Head of caudate nucleus (tissue), 42 donors: ENCODE measurements around the gene SAMHD1.
A peak's percentile ranks its signal among the peaks of the same experiment; 100 is the strongest.
"Not testable (repeated sequence)": the region's sequence is repeated elsewhere in the genome, so short reads cannot be mapped to it uniquely, and the experiment has no call there.

Source experiments
- DNase-seq, 42 donors: peaks; one replicate each; pipeline versions ENCODE4 v3.0.0 to v3.0.0-alpha.2; 2020 to 2021; ENCODE audit warnings: mixed read lengths in 7 of 42
- intact Hi-C: fragments of 100-400 bp; cut with DNase I; formaldehyde crosslinking; loops from one replicate; pipeline ENCODE4 v1.15.0; 2022

Gene SAMHD1

DNA sequence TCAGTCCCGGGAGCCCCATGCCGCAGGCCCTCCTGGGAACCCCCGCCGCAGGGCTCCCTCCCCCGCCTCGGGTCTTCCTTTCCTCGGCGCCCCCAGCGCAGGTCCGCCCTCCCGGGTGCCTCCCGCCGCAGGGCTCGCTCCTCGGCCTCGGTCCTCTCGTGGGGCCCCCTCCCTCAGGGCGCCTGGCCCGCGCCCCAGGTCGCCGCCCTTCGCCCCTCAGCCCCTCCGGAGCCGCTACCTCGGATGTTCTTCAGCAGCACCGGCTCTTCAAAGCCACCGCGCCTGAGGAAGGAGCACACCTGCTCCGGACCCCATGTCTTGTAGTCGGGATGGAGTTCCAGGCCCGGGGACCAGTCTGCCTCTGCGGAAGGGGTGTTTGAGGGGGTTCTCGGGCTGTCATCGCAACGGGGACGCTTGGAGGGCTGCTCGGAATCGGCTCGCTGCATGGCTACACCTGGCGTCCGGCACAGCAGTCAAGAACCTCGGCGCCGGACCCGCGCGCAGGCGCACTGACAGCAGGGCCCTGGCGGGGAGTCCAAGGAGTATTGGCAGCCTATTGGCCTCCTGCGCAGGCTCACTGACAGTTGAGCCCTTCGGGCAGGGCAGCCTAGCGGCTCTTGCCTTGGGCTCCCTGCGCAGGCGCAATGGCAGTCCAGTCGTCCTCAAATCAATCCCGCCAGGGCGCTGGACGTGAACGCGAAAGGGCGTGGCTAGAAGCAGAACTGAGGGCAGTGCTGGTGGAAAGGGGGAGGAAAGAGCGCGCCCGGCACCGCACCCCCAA, at the start of gene SAMHD1:
Gene SAMHD1 (minus strand): TSS at position 511 of the 781 bp plus-strand sequence. CDS start 65 bp downstream, at position 446.
- intact Hi-C loops = loop anchor here (5.0 kb wide), 1 partner anchor 334 kb away; no protein-coding TSS in a partner anchor
- peak; percentile 88 to 98 (median 96) for DNase-seq

DNA sequence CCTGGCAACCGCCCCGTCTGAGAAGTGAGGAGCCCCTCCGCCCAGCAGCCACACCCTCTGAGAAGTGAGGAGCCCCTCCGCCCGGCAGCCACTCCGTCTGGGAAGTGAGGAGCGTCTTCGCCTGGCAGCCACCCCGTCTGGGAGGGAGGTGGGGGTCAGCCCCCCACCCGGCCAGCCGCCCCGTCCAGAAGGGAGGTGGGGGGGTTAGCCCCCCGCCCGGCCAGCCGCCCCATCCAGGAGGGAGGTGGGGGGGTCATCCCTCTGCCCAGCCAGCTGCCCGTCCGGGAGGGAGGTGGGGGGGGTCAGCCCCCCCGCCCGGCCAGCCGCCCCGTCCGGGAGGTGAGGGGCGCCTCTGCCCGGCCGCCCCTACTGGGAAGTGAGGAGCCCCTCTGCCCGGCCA, 48.7 kb upstream of the SAMHD1 start:
- DNase-seq, intact Hi-C loops: not testable (repeated sequence)

DNA sequence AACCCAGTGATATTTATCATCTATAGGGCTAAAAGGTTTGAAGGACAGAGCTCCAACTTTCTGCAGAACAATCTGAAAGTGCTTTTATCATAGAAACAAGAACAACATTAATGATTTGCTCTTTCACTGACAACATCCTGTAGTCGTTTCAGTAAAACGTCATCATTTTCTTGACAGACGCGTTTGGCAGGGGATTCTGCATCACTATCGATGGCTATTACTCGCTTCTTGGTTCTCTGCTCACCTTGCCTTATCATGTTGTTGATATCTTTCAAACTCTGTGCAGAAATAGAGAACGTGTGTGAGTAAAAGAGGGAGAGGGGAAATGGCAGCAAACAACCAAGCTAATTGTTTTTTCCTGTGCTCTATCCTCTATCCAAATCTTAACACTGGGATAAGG, 47.1 kb upstream of the SAMHD1 start:
- intact Hi-C loops = no loop called here
- DNase-seq = no peak

DNA sequence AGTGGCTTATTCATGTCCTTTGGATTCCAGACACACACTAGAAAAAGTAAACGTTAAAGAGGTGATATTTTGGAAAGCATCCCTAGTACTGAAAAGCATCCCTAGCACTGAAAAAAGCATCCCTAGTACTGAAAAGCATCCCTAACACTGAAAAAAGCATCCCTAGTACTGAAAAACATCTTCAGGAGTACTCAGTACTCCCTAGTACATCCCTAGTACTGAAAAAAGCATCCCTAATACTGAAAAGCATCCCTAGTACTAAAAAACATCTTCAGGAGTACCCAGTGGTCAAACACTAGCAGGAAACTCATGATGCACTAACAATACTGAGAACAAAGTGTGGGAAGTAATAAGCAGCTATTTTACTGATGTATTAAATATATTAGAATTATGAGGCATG, 45.6 kb upstream of the SAMHD1 start:
- DNase-seq = no peak
- intact Hi-C loops = no loop called here

DNA sequence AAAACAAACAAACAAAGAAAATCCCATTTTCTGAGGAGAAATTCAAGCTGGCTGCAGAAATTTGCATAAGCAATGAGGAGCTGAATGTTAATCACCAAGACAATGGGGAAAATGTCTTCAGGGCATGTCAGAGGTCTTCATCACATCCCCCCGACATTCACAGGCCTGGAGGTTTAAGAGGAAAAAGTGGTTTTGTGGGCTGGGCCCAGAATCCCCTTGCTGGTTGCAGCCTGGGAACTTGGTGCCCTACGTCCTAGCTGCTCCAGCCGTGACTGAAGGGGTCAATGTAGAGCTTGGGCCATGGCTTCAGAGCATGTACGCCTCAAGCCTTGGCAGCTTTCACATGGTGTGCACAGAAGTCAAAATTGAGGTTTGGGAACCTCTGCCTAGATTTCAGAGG, 42.7 kb upstream of the SAMHD1 start:
- intact Hi-C loops, DNase-seq: not testable (repeated sequence)

DNA sequence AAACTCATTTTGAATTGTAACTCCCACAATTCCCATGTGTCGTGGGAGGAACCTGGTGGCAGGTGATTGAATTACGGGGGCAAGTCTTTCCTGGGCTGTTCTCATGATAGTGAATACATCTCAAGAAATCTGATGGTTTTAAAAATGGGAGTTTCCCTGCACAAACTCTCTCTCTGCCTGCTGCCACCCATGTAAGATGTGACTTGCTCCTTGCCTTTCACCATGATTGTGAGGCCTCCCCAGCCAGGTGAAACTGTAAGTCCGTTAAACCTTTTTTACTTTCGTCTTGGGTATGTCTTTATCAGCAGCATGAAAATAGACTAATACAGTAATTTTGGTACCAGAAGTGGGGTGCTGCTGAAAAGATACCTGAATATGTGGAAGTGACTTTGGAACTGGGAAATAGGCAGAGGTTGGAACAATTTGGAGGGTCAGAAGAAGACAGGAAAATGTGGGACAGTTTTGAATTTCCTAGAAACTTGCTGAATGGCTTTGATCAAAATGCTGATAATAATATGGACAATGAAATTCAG, 41.4 kb upstream of the SAMHD1 start:
- intact Hi-C loops = no loop called here
- peak in 7 of 42 donors; percentile 10 to 41 (median 19) for DNase-seq

DNA sequence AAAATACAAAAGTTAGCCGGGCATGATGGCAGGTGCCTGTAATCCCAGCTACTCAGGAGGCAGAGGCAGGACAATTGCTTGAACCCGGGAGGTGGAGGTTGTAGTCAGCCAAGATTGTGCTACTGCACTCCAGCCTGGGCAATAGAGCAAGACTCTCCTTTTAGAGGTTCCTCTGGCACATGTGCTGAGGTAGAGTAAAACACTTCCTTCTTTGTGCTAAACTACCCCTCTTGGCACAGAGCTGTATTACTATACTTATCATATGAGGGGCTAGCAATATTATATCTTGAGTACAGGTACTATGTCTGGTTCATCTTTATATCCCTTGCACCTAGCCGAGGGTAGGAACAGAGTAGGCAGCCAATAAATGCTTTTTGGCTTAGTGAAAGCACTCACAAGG, 40.2 kb upstream of the SAMHD1 start:
- intact Hi-C loops = no loop called here
- no peak for DNase-seq

DNA sequence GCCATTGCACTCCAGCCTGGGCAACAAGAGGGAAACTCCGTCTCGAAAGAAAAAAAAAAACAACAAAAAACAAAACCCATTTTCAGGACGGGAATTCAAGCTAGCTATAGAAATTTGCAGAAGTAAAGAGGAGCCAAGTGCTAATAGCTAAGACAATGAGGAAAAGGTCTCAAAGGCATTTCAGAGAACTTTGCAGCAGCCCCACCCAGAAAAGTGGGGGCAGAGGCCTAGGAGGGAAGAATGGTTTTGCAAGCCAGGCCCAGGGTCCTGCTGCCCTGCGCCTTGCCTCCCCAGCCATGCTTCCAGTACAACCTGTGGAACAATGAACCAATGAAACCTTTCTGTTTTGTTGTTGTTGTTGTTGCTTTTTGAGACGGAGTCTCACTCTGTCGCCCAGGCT, 38.3 kb upstream of the SAMHD1 start:
- peak in 2 of 42 donors; percentile 13 to 21 for DNase-seq
- intact Hi-C loops = no loop called here

DNA sequence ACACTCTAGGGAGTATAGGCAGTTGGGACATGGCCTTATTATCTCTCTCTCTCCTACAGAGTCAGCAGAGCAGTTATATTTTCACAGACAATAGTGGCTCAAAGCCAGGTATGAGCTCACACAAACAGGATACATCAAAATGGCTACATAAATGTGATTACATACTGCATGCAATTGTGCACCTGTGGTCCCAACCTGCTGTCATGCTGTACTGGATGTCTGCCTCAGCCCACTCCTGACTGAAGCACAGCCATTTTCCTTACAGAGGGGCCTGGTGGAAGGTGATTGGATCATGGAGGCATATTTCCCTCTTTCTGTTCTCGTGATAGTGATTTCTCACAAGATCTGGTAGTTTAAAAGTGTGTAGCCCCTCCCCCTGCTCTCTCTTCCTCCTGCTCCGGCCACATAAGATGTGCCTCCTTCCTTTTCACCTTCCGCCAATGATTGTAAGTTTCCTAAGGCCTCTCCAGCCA, 37.0 kb upstream of the SAMHD1 start:
- intact Hi-C loops = no loop called here
- peak in 1 of 42 donors; percentile 7 for DNase-seq

DNA sequence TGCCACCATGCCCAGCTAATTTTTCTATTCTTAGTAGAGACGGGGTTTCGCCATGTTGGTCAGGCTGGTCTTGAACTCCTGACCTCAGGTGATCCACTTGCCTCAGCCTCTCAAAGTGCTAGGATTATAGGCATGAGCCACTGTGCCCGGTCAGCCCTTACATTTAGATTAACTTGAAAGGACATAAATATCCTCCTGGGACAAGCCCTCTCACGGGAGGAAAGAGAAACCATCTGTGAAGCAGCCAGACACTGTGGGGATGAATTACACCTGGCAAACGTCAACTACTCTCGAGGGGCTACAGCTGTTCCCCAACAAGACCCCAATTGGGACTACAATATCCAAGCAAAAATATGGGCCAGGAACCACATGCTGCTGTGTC, 32.7 kb upstream of the SAMHD1 start:
- intact Hi-C loops = no loop called here
- no peak for DNase-seq

DNA sequence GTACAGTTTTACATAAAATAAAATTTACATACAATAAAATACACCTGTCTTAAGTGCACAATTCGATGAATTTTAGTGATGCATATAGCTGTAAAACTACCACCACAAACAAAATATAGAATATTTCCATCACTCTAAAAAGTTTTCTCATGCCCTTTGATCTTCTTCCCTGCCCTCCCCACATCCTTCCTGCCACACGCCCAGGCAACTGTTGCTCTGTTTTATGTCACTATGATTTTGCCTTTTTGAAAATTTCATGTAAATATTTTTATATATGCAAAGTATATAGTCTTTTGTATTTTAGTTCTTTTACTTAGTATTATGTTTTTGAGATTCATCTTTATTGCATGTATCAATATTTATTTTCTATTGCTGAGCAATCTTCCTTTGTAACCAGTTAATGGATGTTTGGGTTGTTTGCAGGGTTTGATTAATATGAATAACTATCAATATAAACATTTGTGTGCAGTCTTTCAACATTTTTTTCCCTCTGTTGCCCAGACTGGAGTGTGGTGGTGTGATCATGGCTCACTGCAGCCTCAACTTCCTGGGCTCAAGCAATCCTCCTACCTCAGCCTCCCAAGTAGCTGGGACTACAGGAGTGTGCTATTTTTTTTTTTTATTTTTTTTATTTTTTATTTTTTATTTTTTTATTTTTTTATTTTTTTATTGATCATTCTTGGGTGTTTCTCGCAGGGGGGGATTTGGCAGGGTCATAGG, 23.8 kb upstream of the SAMHD1 start:
- intact Hi-C loops = no loop called here
- peak in 1 of 42 donors; percentile 1 for DNase-seq

DNA sequence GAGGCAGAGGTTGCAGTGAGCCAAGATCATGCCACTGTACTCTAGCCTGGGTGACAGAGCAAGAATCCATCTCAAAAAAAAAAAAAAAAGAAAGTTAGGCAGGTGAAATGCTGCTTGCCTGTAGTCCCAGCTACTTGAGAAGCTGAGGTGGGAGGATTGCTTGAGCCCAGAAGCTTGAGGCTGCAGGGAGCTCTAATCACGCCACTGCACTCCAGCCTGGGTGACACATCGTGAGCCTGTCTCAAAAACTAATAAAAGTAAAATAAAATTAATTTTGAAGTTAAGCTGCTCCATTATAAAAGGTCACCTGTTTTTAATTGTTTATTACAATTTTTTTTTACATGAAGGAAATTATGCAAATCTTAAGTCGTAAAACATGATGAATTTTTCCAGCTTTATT, 23.2 kb upstream of the SAMHD1 start:
- DNase-seq = no peak
- intact Hi-C loops = no loop called here

DNA sequence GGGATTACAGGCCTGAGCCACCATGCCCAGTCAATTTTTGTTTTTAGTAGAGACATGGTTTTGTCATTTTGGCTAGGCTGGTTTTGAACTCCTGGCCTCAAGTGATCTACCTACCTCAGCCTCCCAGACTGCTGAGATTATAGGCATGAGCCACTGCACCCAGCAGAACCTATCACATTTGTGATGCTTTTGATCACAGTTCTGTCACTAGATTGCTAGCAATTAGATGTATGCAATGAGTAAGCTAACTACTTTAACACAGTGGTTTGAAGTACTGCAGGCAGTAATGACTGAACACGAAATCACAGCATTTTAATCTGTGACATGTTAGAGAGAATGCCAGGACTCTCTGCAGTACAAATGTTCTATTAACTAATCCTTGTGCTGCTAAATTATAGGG, 19.6 kb upstream of the SAMHD1 start:
- intact Hi-C loops = no loop called here

DNA sequence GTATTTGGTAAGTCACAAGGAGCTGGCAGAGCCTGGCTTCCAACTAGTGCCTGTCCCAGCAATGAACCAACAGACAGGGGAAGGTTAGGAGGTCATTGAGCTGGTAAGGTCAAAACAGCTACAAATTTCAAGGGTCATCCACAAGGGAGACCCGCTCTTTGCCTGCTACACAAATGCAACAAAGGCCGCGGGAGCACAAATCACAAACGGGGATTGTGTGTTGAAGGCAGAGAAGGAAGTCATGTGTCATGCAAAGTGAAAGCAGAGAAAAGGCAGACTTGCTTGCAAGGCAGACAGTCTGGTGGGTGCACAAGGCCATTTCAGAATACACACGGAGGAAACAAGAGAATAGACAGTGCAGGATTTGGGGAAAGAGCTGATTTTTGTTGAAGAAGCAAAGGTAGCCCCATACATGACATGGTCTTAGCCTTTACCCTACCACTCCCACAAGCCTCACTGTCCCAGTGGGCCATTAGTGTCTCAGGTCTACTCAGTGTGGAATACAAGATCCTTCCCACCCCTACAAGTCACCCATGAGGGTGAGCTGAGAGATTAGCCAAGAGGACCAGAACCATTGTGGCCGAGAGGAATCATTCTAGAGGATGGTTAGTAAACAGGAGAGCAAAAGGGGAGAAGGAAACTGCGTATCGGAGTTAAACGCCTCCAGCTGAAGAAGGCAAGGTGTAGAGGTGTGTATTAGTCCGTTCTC, 18.1 kb upstream of the SAMHD1 start:
- peak in 1 of 42 donors; percentile 6 for DNase-seq
- intact Hi-C loops = no loop called here

More for the DNA sequence above, 19.6 kb upstream of the SAMHD1 start:
- no peak for DNase-seq

DNA sequence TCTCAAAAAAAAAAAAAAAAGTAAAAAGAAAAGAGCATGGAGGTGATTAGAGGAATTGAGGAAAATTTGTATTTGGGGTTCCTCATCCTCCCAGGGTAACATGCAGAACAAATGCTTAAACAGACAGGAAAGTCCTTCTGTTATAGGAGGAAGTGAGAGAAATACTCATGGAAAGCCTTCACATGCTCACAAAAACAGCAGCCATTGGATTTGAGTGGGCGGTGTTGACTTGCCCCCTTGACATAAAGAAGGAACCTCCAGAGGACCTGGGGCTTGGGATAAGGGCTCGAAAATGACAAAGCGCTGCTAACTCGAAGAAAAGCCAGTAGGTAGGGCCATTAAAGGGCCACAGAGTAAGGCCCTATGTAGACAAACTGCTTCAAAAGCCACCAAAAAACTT, 17.5 kb upstream of the SAMHD1 start:
- no peak for DNase-seq
- intact Hi-C loops = no loop called here

DNA sequence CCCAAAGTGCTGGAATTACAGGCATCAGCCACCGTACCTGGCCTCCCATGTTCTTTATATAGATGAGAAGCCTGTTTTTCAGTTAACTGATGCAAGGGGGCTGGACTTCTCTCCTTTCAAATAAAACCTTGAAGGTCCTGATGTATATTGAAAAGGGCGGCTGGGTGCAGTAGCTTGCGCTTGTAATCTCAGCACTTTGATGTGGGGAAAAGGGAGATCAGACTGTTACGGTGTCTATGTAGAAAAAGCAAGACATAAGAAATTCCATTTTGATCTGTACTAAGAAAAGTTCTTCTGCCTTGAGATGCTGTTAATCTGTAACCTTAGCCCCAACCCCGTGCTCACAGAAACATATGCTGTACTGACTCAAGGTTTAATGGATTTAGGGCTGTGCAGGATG, 16.1 kb upstream of the SAMHD1 start:
- no peak for DNase-seq
- intact Hi-C loops = no loop called here

DNA sequence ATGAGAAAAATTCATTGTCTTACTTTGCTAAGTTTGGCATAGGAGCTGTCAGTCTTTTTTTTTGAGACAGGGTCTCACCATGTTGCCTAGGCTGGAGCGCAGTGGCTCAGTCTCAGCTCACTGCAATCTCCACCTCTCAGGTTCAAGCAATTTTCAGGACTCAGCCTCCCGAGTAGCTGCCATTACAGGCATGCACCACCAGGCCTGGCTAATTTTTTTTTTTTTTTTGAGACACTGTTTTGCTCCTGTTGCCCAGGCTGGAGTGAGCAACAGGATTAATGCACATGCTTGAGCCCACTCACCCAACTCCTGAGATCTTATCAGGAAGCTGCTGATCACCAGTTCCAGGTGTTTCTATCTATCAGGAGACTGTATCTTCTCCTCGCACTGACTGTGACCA, 15.5 kb upstream of the SAMHD1 start:
- intact Hi-C loops, DNase-seq: not testable (repeated sequence)

DNA sequence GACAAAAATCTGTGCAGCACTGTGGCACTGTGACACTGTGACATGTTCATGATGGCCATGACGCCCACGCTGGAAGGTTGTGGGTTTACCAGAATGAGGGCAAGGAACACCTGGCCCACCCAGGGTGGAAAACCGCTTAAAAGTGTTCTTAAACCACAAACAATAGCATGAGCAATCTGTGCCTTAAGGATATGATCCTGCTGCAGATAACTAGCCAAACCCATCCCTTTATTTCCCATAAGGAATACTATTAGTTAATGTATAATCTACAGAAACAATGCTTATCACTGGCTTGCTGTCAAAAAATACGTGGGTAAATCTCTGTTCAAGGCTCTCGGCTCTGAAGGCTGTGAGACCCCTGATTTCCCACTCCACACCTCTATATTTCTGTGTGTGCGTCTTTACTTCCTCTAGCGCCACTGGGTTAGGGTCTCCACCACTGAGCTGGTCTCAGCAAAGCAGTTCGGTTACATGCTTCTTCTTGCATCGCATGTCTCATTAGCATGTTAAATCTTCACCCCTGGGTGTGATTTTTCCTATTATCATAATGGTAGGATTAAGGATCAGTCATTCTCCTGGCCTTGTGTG, 10.9 kb upstream of the SAMHD1 start:
- DNase-seq, intact Hi-C loops: not testable (repeated sequence)

DNA sequence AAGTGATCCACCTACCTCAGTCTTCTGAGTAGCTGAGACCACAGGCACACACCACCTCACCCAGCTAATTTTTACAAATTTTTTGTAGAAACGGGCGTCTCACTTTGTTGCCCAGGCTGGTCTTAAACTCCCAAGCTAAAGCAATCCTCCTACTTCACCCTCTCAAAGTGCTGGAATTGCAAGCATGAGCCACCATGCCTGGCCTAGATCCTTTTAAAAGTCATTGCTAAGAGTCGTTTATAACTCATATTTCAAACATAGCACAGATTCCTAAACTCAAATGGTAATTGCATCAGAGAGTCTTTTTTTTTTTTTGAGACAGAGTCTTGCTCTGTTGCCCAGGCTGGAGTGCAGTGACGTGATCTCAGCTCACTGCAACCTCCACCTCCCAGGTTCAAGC, 7.7 kb upstream of the SAMHD1 start:
- intact Hi-C loops = no loop called here
- no peak for DNase-seq
